ENCODE results near the gene DCHS1. TPM values are rescaled to one million over a fixed set of nuclear protein-coding genes. Genes with fewer than 3 reads are reported as not detected.

Gene DCHS1
- total RNA-seq, 4 donors from 2014 or later, result 3.9 to 9.0 (median 6.4) TPM

- Histone ChIP-seq H3K4me1 (peaks cover 23% of the 10 kb centered on the region), H3K4me3 (no peak overlapping the region), H3K27ac (no peak overlapping the region), H3K36me3 (peaks cover 42% of the 10 kb centered on the region), H3K9me3 (no peaks in the 10 kb centered on the region), H3K27me3 (peaks cover 3% of the 10 kb centered on the region)
- TF ChIP-seq EP300 (IDR thresholded peaks at IDR 0.05) (no peak), POLR2AphosphoS5 (IDR thresholded peaks at IDR 0.05) (no peak), CTCF (IDR thresholded peaks at IDR 0.05) (no peak), POLR2A (IDR thresholded peaks at IDR 0.05) (no peak)
- no peak for DNase-seq (ENCODE audit: low spot score in 2 of 2)
- WGBS, result 94% methylated on average over 13 of the region's 29 CpGs
These were observed 23.2 kb downstream of the DCHS1 start for GRCh38 chr11:6632116-6633073.

GRCh38 chr11:6631361-6631890, 24.2 kb downstream of the DCHS1 start:
- WGBS, result 92% methylated on average over 11 of the region's 11 CpGs
- TF ChIP-seq CTCF (IDR thresholded peaks at IDR 0.05) (no peak), POLR2AphosphoS5 (IDR thresholded peaks at IDR 0.05) (no peak), EP300 (IDR thresholded peaks at IDR 0.05) (no peak), POLR2A (IDR thresholded peaks at IDR 0.05) (no peak)
- H3K27ac ChIP-seq, result no peak overlapping the region
- DNase-seq (ENCODE audit: low spot score in 2 of 2), result no peak
- H3K4me1 ChIP-seq, result peaks cover 22% of the 10 kb centered on the region
- H3K27me3 ChIP-seq, result peaks cover 3% of the 10 kb centered on the region
- no peaks in the 10 kb centered on the region for H3K9me3 ChIP-seq
- H3K36me3 ChIP-seq, result peaks cover 52% of the 10 kb centered on the region
- no peak overlapping the region for H3K4me3 ChIP-seq

GRCh38 chr11:6630632-6631291, 24.8 kb downstream of the DCHS1 start:
- Histone ChIP-seq H3K27ac (no peak overlapping the region), H3K4me1 (peaks cover 16% of the 10 kb centered on the region), H3K36me3 (peaks cover 59% of the 10 kb centered on the region), H3K4me3 (peak overlapping the region; percentile 47), H3K27me3 (peaks cover 3% of the 10 kb centered on the region), H3K9me3 (no peaks in the 10 kb centered on the region)
- no peak for TF ChIP-seq CTCF (IDR thresholded peaks at IDR 0.05)
- TF ChIP-seq EP300 (IDR thresholded peaks at IDR 0.05), result no peak
- no peak for TF ChIP-seq POLR2A (IDR thresholded peaks at IDR 0.05)
- TF ChIP-seq POLR2AphosphoS5 (IDR thresholded peaks at IDR 0.05), result no peak
- 63% methylated on average over 10 of the region's 28 CpGs for WGBS
- no peak for DNase-seq (ENCODE audit: low spot score in 2 of 2)

- TF ChIP-seq POLR2A (IDR thresholded peaks at IDR 0.05) (no peak), CTCF (IDR thresholded peaks at IDR 0.05) (no peak), EP300 (IDR thresholded peaks at IDR 0.05) (no peak), POLR2AphosphoS5 (IDR thresholded peaks at IDR 0.05) (no peak)
- Histone ChIP-seq H3K9me3 (no peaks in the 10 kb centered on the region), H3K4me1 (peaks cover 9% of the 10 kb centered on the region), H3K27me3 (peaks cover 3% of the 10 kb centered on the region), H3K4me3 (peak overlapping the region; percentile 47), H3K36me3 (peaks cover 66% of the 10 kb centered on the region), H3K27ac (no peak overlapping the region)
- 60% methylated on average over 43 of the region's 102 CpGs for WGBS
- no peak for DNase-seq (ENCODE audit: low spot score in 2 of 2)
These were observed 25.5 kb downstream of the DCHS1 start for GRCh38 chr11:6629892-6630631.
